H9 (cell line): Measurements from ENCODE around the gene AGAP3. TPM values are rescaled to one million over a fixed set of nuclear protein-coding genes. Genes with fewer than 3 reads are reported as not detected.
A peak's percentile ranks its signal among the peaks of the same experiment; 100 is the strongest.

Experiments used
- DNase-seq: peaks from one replicate; pipeline ENCODE4 v3.0.0-alpha.2; 2017
- H2AFZ ChIP-seq: one replicate; pipeline ENCODE4 v1.6.1; 2013; ENCODE audit warnings: mild to moderate bottlenecking, low read length, control low read depth, moderate library complexity
- H2AK5ac ChIP-seq: 2 replicates; pipeline ENCODE4 v1.6.1; 2013; ENCODE audit warnings: low read length, control low read depth, mixed read lengths; ENCODE audit not compliant: insufficient read length
- H2BK120ac ChIP-seq: one replicate; pipeline ENCODE4 v1.6.1; 2013; ENCODE audit warnings: low read depth, mild to moderate bottlenecking, low read length, control low read depth, inconsistent platforms; ENCODE audit not compliant: poor library complexity, severe bottlenecking
- H2BK12ac ChIP-seq: 2 replicates; pipeline ENCODE4 v1.6.1; 2013; ENCODE audit warnings: low read length, control low read depth, mixed read lengths, low read depth; ENCODE audit not compliant: insufficient read length
- H2BK15ac ChIP-seq: 2 replicates; pipeline ENCODE4 v1.6.1; 2013; ENCODE audit warnings: low read depth, low read length, control low read depth
- H2BK20ac ChIP-seq: one replicate; pipeline ENCODE4 v1.6.1; 2013; ENCODE audit warnings: low read depth, mild to moderate bottlenecking, low read length, control low read depth, inconsistent platforms; ENCODE audit not compliant: poor library complexity, severe bottlenecking
- H2BK5ac ChIP-seq: 2 replicates; pipeline ENCODE4 v1.6.1; 2013; ENCODE audit warnings: low read length, control low read depth, mixed read lengths; ENCODE audit not compliant: insufficient read length
- H3K14ac ChIP-seq: 2 replicates; pipeline ENCODE4 v1.6.1; 2013; ENCODE audit warnings: low read length, control low read depth; ENCODE audit not compliant: insufficient read depth
- H3K18ac ChIP-seq: 2 replicates; pipeline ENCODE4 v1.6.1; 2013; ENCODE audit warnings: low read depth, mild to moderate bottlenecking, mixed read lengths, low read length, control low read depth; ENCODE audit not compliant: insufficient read length
- H3K23ac ChIP-seq: 2 replicates; pipeline ENCODE4 v1.6.1; 2013; ENCODE audit warnings: low read length, control low read depth, mixed read lengths, low read depth; ENCODE audit not compliant: insufficient read length
- H3K23me2 ChIP-seq: 2 replicates; pipeline ENCODE4 v1.6.1; 2013; ENCODE audit warnings: low read depth, mild to moderate bottlenecking, mixed read lengths, low read length, control low read depth; ENCODE audit not compliant: insufficient read length, poor library complexity, severe bottlenecking
- H3K27ac ChIP-seq: 2 replicates; pipeline ENCODE4 v1.5.1; 2013; ENCODE audit warnings: low read length, control low read depth, mixed read lengths, low read depth; ENCODE audit not compliant: insufficient read length
- H3K27me3 ChIP-seq: 2 replicates; pipeline ENCODE4 v1.6.1; 2013; ENCODE audit warnings: low read length, control low read depth, inconsistent platforms; ENCODE audit not compliant: insufficient read depth
- H3K4ac ChIP-seq: 2 replicates; pipeline ENCODE4 v1.6.1; 2013; ENCODE audit warnings: low read depth, mild to moderate bottlenecking, control low read depth, inconsistent platforms, low read length, moderate library complexity
- H3K4me1 ChIP-seq: 2 replicates; pipeline ENCODE4 v1.6.1; 2013; ENCODE audit warnings: low read length, control low read depth, inconsistent platforms; ENCODE audit not compliant: insufficient read depth
- H3K4me2 ChIP-seq: 2 replicates; pipeline ENCODE4 v1.6.1; 2013; ENCODE audit warnings: low read length, control low read depth, mixed read lengths; ENCODE audit not compliant: insufficient read length, insufficient read depth
- H3K56ac ChIP-seq: 2 replicates; pipeline ENCODE4 v1.6.1; 2013; ENCODE audit warnings: low read depth, mild to moderate bottlenecking, mixed read lengths, low read length, control low read depth; ENCODE audit not compliant: insufficient read length
- H3K79me1 ChIP-seq: 2 replicates; pipeline ENCODE4 v1.6.1; 2013; ENCODE audit warnings: low read depth, mild to moderate bottlenecking, moderate library complexity, low read length, control low read depth, inconsistent platforms; ENCODE audit not compliant: insufficient read depth, poor library complexity, severe bottlenecking
- H3K79me2 ChIP-seq: 2 replicates; pipeline ENCODE4 v1.6.1; 2013; ENCODE audit warnings: low read length, control low read depth, inconsistent platforms; ENCODE audit not compliant: insufficient read depth
- H3K9ac ChIP-seq: 2 replicates; pipeline ENCODE4 v1.6.1; 2013; ENCODE audit warnings: low read length, control low read depth, mixed read lengths; ENCODE audit not compliant: insufficient read length; ENCODE audit errors: extremely low read depth
- H3K9me3 ChIP-seq: one replicate; pipeline ENCODE4 v1.6.1; 2013; ENCODE audit warnings: low read depth, low read length, inconsistent platforms; ENCODE audit not compliant: control insufficient read depth
- H3T11ph ChIP-seq: one replicate; pipeline ENCODE4 v1.6.1; 2013; ENCODE audit warnings: mild to moderate bottlenecking, low read length, control low read depth, inconsistent platforms
- H4K20me1 ChIP-seq: one replicate; pipeline ENCODE4 v1.6.1; 2013; ENCODE audit not compliant: control insufficient read depth, insufficient read length, insufficient read depth
- H4K5ac ChIP-seq: 2 replicates; pipeline ENCODE4 v1.6.1; 2013; ENCODE audit warnings: low read depth, mild to moderate bottlenecking, mixed read lengths, low read length, control low read depth; ENCODE audit not compliant: insufficient read length
- H4K8ac ChIP-seq: replicated peaks from 2 replicates; pipeline ENCODE4 v1.6.1; 2013; ENCODE audit warnings: low read length, control low read depth, mixed read lengths, low read depth; ENCODE audit not compliant: insufficient read length
- H4K91ac ChIP-seq: 2 replicates; pipeline ENCODE4 v1.6.1; 2013; ENCODE audit warnings: low read depth, mild to moderate bottlenecking, moderate library complexity, mixed read lengths, low read length, control low read depth; ENCODE audit not compliant: insufficient read length
- H3K27ac Mint-ChIP-seq, 3 experiments: 2 replicates in 2 of 3; 3 replicates in 1 of 3; pipeline ENCODE4 v1.8.0; 2020 to 2021; ENCODE audit warnings: mixed read lengths in 3 of 3, mild to moderate bottlenecking in 1 of 3, moderate library complexity in 1 of 3
- H3K27me3 Mint-ChIP-seq: 2 replicates; pipeline ENCODE4 v1.8.0; 2021; ENCODE audit warnings: low read depth, mild to moderate bottlenecking, moderate library complexity, mixed read lengths
- H3K36me3 Mint-ChIP-seq, 3 experiments: 2 replicates in 2 of 3; 3 replicates in 1 of 3; pipeline ENCODE4 v1.8.0; 2020 to 2021; ENCODE audit warnings: low read depth in 3 of 3, mixed read lengths in 3 of 3; ENCODE audit not compliant: insufficient read depth in 1 of 3
- H3K4me1 Mint-ChIP-seq, 2 experiments: 2 replicates each; pipeline ENCODE4 v1.8.0; 2020; ENCODE audit warnings: mixed read lengths in 2 of 2
- H3K4me3 Mint-ChIP-seq, 2 experiments: 2 replicates in 1 of 2; 3 replicates in 1 of 2; pipeline ENCODE4 v1.8.0; 2020 to 2021; ENCODE audit warnings: mild to moderate bottlenecking in 2 of 2, mixed read lengths in 2 of 2, moderate library complexity in 1 of 2
- H3K9me3 Mint-ChIP-seq, 2 experiments: 2 replicates in 1 of 2; 3 replicates in 1 of 2; pipeline ENCODE4 v1.8.0; 2020; ENCODE audit warnings: mild to moderate bottlenecking in 2 of 2, mixed read lengths in 2 of 2, moderate library complexity in 1 of 2
- CTCF ChIP-seq: fragments of 200-600 bp; sonication (generic); conservative IDR thresholded peaks from 3 replicates; pipeline ENCODE4 v1.8.0; 2021; ENCODE audit warnings: antibody characterized with exemption, mild to moderate bottlenecking
- WGBS: extraction: QIAGEN DNeasy Blood & Tissue Kit; methylation state at CpG from one replicate; pipeline ENCODE4 v1.1.7; 2013; ENCODE audit warnings: missing lambda C conversion rate, low lambda C conversion rate, mixed read lengths; ENCODE audit not compliant: insufficient read length; ENCODE audit errors: extremely low coverage; 5-methylcytosine and 5-hydroxymethylcytosine counted together
- total RNA-seq: library from RNA; stranded (reverse); gene quantifications from 2 replicates; pipeline ENCODE4 v1.2.1, GENCODE V29; 2021

Gene AGAP3
- total RNA-seq, 1 experiment from 2014 or later: 97.7 TPM

- H3K56ac ChIP-seq: no peak overlapping the region
- H2BK15ac ChIP-seq: no peak overlapping the region
- WGBS: no CpG with 5 or more reads among the region's 56 CpGs
- no peak overlapping the region for H4K5ac ChIP-seq
- no peak overlapping the region for H2BK5ac ChIP-seq
- H3K4ac ChIP-seq: no peak overlapping the region
- H3K4me3 Mint-ChIP-seq: peak overlapping the region; percentile 84 to 93
- H3K23me2 ChIP-seq: peaks cover 20% of the 10 kb centered on the region
- H2AK5ac ChIP-seq: no peak overlapping the region
- H3K4me1 Mint-ChIP-seq: peaks cover 44 to 49% of the 10 kb centered on the region in 2 experiments
- no peak overlapping the region for H3K18ac ChIP-seq
- H3K27ac ChIP-seq: no peak overlapping the region
- peak overlapping the region; percentile 29 for H3K9ac ChIP-seq
- H4K91ac ChIP-seq: no peak overlapping the region
- no peak overlapping the region for H2BK20ac ChIP-seq
- H3K27ac Mint-ChIP-seq: peak overlapping the region in 1 of 3 experiments; percentile 90; a peak in 1 of 7 replicates
- H3K4me1 ChIP-seq: peaks cover 2% of the 10 kb centered on the region; the same call in 1 of the 2 replicates
- peak overlapping the region; percentile 47 for H3K4me2 ChIP-seq
- no peak for TF ChIP-seq CTCF
- peaks cover 0 to 18% (median 3%) of the 10 kb centered on the region in 3 experiments; a peak in 4 of 7 replicates for H3K36me3 Mint-ChIP-seq
- no peak overlapping the region for H3T11ph ChIP-seq
- peaks cover 4% of the 10 kb centered on the region for H3K79me1 ChIP-seq
- no peak overlapping the region for H2BK12ac ChIP-seq
- H3K14ac ChIP-seq: peak overlapping the region; percentile 78
- no peaks in the 10 kb centered on the region; a peak in 1 of 5 replicates for H3K9me3 Mint-ChIP-seq
- no peak overlapping the region for H2BK120ac ChIP-seq
- no peak for DNase-seq
- H2AFZ ChIP-seq: no peak overlapping the region
- peaks cover 4% of the 10 kb centered on the region; the same call in 1 of the 2 replicates for H3K79me2 ChIP-seq
- H3K9me3 ChIP-seq: no peaks in the 10 kb centered on the region
- no peak overlapping the region for H3K23ac ChIP-seq
- no peak overlapping the region for H4K8ac ChIP-seq
- no peaks in the 10 kb centered on the region for H4K20me1 ChIP-seq
- H3K27me3 Mint-ChIP-seq: peaks cover 15% of the 10 kb centered on the region
- no peaks in the 10 kb centered on the region; the same call in 1 of the 2 replicates for H3K27me3 ChIP-seq
Measured at GRCh38 chr7:151086802-151087244, 548 bp downstream of the AGAP3 start.
